Cardiac muscle cell (in vitro differentiated cells and primary cell): Measurements from ENCODE around the gene CHSY1. TPM values are rescaled to one million over a fixed set of nuclear protein-coding genes. Genes with fewer than 3 reads are reported as not detected.

ENCODE experiments used
- DNase-seq, 2 donors: peaks; one replicate each; pipeline versions ENCODE4 v3.0.0 to v3.0.0-alpha.2; 2010 to 2017; ENCODE audit warnings: low read depth in 1 of 2, low spot score in 1 of 2
- H3K27ac ChIP-seq: fragments of 200-600 bp; sonication (generic); 2 replicates; pipeline ENCODE4 v1.5.1; 2016
- H3K27me3 ChIP-seq: fragments of 200-600 bp; sonication (generic); 2 replicates; pipeline ENCODE4 v1.6.0; 2016; ENCODE audit warnings: control low read depth
- H3K36me3 ChIP-seq: fragments of 200-600 bp; sonication (generic); 2 replicates; pipeline ENCODE4 v1.5.1; 2016; ENCODE audit warnings: control low read depth
- H3K4me1 ChIP-seq: fragments of 200-600 bp; sonication (generic); 2 replicates; pipeline ENCODE4 v1.8.1; 2017; ENCODE audit warnings: low read depth, mild to moderate bottlenecking, mixed run types
- H3K4me3 ChIP-seq: fragments of 200-600 bp; sonication (generic); 2 replicates; pipeline ENCODE4 v1.5.1; 2016; ENCODE audit warnings: mild to moderate bottlenecking
- H3K9me3 ChIP-seq: fragments of 200-600 bp; sonication (generic); 2 replicates; pipeline ENCODE4 v1.5.1; 2017; ENCODE audit warnings: low read depth, mild to moderate bottlenecking, control low read depth
- polyA plus RNA-seq: library from polyadenylated mRNA; unstranded; fragments of >200 nt; fragmentation: Nextera tagmentation; extraction: Ambion mirVana; gene quantifications from 2 replicates; pipeline ENCODE4 v1.2.1, GENCODE V29; 2016
- total RNA-seq: library from RNA; depleted of rRNA; stranded (reverse); fragments of >200 nt; gene quantifications from 2 replicates; pipeline ENCODE4 v1.2.3, GENCODE V29; 2016
- TF ChIP-seq, protein P1 (sequence below): IDR thresholded peaks from 2 replicates; pipeline ENCODE4 v1.5.1; 2012; ENCODE audit warnings: low read depth, mild to moderate bottlenecking, low read length

Gene CHSY1
- total and polyA plus RNA-seq, 2 experiments from 2014 or later, result 30.3 to 33.4 TPM

DNA sequence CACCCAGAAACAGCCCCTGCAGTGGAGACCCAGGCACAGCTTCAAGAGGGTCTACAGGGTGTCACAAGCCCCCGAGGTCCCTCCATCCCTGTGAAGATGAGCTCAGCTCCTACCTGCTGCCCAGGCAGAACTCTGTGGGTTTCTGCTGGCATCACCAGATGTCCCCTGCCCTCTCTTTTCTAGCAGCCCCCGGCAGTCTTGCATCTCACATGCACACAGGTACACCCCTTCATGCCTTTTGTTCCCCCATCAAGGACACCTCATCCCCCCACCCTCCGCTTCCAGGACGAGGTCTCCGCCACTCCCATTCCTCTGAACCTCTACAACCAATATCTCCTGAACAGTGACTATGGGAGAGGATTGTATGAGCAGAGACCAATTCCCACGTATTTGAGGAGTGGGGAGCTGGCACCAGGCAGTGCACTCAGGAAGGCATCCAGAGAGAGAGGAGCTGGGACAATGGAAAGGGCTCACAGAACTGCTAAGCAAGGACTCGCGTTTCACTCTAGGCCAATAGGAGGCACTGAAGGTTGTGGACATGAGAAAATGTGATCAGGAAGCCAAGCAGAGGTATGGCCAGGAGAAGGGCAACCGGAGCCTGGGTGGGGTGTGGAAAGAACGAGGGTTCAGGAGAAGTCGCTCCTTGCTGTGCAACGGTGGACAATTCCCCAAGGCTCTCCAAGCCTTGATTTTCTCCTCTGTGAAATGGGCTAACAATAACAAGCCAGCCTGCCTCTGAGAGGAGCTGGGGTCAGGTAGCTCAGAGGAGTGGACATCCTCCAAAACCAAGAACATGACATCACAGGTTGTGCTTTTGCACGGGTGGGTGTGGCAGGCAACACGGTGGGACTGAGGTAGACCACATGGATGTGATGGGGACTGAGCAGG lies 115.2 kb downstream of the CHSY1 start:
- Histone ChIP-seq H3K36me3 (no peaks in the 10 kb centered on the region), H3K27ac (no peak overlapping the region), H3K9me3 (no peaks in the 10 kb centered on the region), H3K27me3 (no peaks in the 10 kb centered on the region), H3K4me3 (no peak overlapping the region), H3K4me1 (peaks cover 27% of the 10 kb centered on the region)
- TF ChIP-seq, protein P1, sequence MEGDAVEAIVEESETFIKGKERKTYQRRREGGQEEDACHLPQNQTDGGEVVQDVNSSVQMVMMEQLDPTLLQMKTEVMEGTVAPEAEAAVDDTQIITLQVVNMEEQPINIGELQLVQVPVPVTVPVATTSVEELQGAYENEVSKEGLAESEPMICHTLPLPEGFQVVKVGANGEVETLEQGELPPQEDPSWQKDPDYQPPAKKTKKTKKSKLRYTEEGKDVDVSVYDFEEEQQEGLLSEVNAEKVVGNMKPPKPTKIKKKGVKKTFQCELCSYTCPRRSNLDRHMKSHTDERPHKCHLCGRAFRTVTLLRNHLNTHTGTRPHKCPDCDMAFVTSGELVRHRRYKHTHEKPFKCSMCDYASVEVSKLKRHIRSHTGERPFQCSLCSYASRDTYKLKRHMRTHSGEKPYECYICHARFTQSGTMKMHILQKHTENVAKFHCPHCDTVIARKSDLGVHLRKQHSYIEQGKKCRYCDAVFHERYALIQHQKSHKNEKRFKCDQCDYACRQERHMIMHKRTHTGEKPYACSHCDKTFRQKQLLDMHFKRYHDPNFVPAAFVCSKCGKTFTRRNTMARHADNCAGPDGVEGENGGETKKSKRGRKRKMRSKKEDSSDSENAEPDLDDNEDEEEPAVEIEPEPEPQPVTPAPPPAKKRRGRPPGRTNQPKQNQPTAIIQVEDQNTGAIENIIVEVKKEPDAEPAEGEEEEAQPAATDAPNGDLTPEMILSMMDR, result no peak
- DNase-seq, result no peak

DNA sequence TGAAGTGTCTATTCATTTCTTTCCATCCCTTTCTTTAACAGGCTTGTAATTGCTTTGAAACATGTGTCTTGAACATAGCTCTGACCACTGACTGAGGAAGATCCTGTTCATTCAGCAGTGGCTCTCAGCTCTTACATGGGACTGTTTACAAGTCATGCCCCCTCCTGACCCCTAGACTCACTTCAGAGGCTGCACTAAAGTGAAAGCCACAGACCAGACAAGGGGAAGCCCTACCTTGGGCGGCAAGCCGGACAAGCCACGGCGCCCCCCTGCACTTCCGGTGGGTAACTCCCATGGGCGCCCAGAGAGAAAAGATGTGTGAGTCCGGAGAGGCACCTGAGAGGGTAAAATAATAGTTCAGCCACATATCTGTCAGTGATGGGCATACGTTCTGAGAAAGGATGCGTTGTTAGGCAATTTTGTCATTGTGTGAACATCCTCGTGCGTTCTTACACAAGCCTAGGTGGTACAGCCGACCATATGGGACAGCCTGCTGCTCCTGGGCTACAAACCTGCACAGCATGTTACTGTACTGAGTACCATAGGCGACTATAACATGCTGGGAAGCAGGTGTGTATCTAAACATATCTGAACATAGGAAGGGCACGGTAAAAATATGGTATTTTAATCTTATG lies 116.2 kb downstream of the CHSY1 start:
- no peaks in the 10 kb centered on the region for H3K9me3 ChIP-seq
- no peak overlapping the region for H3K4me3 ChIP-seq
- no peaks in the 10 kb centered on the region for H3K27me3 ChIP-seq
- DNase-seq, result no peak
- H3K27ac ChIP-seq, result no peak overlapping the region
- no peaks in the 10 kb centered on the region for H3K36me3 ChIP-seq
- TF ChIP-seq, protein P1, result no peak
- peaks cover 27% of the 10 kb centered on the region for H3K4me1 ChIP-seq

DNA sequence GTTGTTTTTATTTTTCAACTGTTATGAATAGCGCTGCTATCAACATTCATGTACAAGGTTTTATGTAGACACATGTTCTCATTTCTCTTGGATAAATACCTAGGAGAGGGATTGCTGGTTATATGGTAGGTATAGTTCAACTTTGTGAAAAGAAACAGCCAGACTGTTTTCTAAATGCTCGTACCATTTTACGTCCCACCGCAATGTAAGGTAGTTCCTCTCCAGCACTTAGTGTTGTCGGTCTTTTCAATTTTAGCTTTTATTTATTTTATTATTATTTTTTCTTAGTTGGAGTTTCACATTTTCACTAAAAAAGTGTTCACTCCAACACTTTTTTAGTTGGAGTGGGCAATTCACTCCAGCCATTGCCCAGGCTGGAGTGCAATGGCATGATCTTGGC lies 117.1 kb downstream of the CHSY1 start:
- H3K9me3 ChIP-seq, result no peaks in the 10 kb centered on the region
- H3K27ac ChIP-seq, result no peak overlapping the region
- H3K4me3 ChIP-seq, result no peak overlapping the region
- TF ChIP-seq, protein P1, result no peak
- H3K27me3 ChIP-seq, result no peaks in the 10 kb centered on the region
- DNase-seq, result no peak
- H3K4me1 ChIP-seq, result peaks cover 25% of the 10 kb centered on the region
- no peaks in the 10 kb centered on the region for H3K36me3 ChIP-seq

DNA sequence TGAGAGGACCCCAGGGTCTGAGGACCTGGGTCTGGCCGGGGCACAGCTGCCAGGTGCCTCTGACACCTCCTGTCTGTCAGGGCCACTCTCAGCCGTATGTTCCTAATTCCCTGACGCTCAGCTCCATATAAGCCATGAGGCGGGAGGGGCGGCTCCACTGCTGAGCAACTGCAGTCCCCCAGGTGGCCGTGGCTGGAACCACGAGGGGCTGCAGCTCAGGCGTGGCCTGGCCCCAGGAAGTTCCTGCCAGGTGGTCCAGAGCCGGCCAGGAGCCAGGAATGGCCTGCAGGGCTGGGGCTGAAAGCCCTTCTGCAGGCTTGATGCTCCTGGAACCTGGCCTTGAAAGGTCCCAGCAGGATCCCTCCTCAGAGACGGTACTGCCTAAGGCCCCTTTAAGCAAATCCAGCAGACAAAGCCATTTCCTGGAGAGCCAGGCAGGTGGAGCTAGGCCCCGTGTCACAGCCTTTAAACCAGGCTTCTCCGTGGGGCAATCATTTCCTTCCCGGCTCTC lies 118.0 kb downstream of the CHSY1 start:
- Histone ChIP-seq H3K9me3 (no peaks in the 10 kb centered on the region), H3K4me3 (no peak overlapping the region), H3K4me1 (peaks cover 15% of the 10 kb centered on the region), H3K27ac (no peak overlapping the region), H3K36me3 (no peaks in the 10 kb centered on the region), H3K27me3 (no peaks in the 10 kb centered on the region)
- DNase-seq, result no peak
- TF ChIP-seq, protein P1, result no peak

DNA sequence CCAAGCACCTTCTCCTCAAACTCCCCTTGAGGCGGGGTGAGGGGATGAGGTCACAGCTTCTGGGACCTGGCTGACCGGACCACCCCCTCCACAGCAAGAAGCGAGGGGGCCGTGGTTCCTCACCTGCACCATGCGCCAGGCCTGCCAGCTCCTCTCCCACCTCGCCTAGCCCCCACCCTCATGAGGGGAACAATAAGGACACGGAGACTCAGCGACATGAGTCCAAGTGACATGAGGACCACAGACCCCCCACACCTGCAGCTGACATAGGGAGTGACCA lies 118.7 kb downstream of the CHSY1 start:
- Histone ChIP-seq H3K27me3 (no peaks in the 10 kb centered on the region), H3K36me3 (no peaks in the 10 kb centered on the region), H3K4me1 (peaks cover 9% of the 10 kb centered on the region), H3K4me3 (no peak overlapping the region), H3K27ac (no peak overlapping the region), H3K9me3 (no peaks in the 10 kb centered on the region)
- TF ChIP-seq, protein P1, result no peak
- DNase-seq, result no peak
